ENCODE data around the gene LRMDA. TPM values are rescaled to one million over a fixed set of nuclear protein-coding genes. Genes with fewer than 3 reads are reported as not detected.
"Not testable (repeated sequence)": the region's sequence is repeated elsewhere in the genome, so short reads cannot be mapped to it uniquely, and the experiment has no call there.

Gene LRMDA
- total RNA-seq, 2 experiments from 2014 or later, result not detected

DNA sequence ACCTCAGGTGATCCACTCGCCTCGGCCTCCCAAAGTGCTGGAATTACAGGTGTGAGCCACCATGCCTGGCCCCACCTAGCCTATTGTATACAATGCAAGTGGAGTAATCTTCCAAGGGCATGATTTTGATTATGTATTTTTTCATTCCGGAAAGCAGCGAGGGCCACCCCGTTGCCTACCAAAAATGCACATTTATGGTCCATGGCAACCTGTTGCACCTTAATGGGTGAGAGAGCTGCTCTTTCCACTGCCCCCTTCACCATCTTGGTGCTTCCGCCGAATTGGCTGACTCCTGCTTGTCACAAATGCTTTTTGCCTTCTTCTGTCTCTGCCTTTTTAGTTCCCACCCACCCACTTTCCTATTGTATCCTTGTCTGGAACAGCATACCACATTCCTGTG is 699.5 kb downstream of the LRMDA start:
- no peaks in the 10 kb centered on the region for H3K27me3 Mint-ChIP-seq (ENCODE audit: low read depth)
- intact Hi-C loops (cut with micrococcal nuclease), result no loop called here
- H3K36me3 Mint-ChIP-seq (ENCODE audit: low read depth), result no peaks in the 10 kb centered on the region
- H3K4me1 Mint-ChIP-seq (ENCODE audit: low read depth), result no peaks in the 10 kb centered on the region
- CTCF ChIA-PET, result no interaction called here
- no peak overlapping the region for H3K4me3 Mint-ChIP-seq
- no peak overlapping the region for H3K27ac Mint-ChIP-seq
- no peak for DNase-seq
- peaks cover 3% of the 10 kb centered on the region for H3K9me3 Mint-ChIP-seq

DNA sequence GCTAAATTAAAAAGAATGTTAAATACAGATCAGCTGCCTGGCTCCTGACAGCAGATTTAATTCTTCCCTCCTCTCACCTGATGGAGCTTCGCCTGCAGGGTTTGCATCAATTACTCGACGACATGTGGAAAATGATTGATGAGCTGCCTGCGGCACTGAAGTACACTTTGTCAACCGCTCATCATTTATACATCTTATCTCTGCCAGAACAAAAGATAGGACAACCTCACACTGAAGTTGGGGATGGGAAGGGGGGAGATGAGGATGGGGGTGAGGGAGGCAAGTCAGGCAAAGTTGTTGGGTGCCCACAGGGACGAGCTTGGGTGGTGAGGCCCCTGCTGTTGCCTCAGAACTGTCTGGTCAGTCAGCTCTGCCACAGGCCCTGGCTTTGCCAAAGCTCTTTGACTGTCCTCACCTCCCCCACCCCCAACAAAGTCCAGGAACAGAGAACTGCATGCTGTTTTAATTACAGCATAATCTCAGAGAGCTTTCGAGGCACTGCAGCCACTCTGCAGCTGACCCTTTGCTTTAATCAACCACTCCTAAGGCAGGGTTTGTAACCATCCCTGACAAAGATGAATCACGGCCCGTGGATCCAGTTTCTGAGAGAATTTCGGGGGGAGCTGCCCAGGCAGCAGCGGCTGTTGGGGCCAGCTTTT is 702.3 kb downstream of the LRMDA start:
- CTCF ChIA-PET, result no interaction called here
- DNase-seq, result no peak
- Mint-ChIP-seq H3K27me3 (ENCODE audit: low read depth) (no peaks in the 10 kb centered on the region), H3K9me3 (peaks cover 5% of the 10 kb centered on the region), H3K27ac (no peak overlapping the region), H3K4me3 (no peak overlapping the region), H3K4me1 (ENCODE audit: low read depth) (no peaks in the 10 kb centered on the region), H3K36me3 (ENCODE audit: low read depth) (no peaks in the 10 kb centered on the region)
- intact Hi-C loops (cut with micrococcal nuclease), result no loop called here

DNA sequence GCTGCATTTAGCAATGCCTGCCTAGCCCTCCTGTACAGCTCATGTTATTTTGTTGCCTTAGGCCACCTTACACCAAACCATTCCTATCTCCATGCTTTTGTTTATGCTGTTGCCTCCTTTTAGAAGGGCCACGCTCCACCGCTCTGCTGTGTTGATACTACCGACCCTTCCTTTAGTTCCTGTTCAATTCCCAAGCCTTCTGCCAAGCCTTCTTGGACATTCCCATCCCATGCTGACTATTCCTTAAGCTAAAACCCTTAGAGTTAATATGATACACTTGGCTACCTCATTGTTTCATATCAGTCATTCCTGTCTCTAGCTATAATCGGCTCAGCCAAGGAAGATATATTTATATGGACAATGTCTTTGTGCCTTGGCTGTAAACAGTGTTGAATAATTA is 705.5 kb downstream of the LRMDA start:
- CTCF ChIA-PET, result no interaction called here
- no peaks in the 10 kb centered on the region for H3K4me1 Mint-ChIP-seq (ENCODE audit: low read depth)
- H3K27me3 Mint-ChIP-seq (ENCODE audit: low read depth), result no peaks in the 10 kb centered on the region
- H3K27ac Mint-ChIP-seq, result no peak overlapping the region
- H3K36me3 Mint-ChIP-seq (ENCODE audit: low read depth), result no peaks in the 10 kb centered on the region
- H3K9me3 Mint-ChIP-seq, result peaks cover 2% of the 10 kb centered on the region
- intact Hi-C loops (cut with micrococcal nuclease), result no loop called here
- DNase-seq, result no peak
- H3K4me3 Mint-ChIP-seq, result no peak overlapping the region

DNA sequence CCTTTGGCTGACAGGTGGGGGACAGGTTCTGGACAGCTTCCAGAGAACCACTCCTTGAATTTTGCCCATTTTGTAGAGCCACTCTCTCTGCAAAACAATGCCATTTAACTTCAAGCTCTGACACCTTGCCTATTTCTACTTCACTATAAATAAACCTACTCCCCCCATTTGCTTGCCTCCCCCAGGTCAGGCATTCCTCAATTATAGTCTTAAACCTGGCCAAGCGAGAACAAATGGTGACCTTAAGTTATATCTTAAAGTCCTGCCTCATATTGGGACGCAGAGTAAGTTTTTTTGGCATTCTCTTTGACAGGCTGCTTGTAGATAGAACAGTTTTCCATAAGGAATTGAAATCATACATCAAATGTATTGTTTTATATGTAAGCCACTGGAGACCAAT is 706.9 kb downstream of the LRMDA start:
- intact Hi-C loops (cut with micrococcal nuclease), result no loop called here
- DNase-seq, result no peak
- no peaks in the 10 kb centered on the region for H3K27me3 Mint-ChIP-seq (ENCODE audit: low read depth)
- CTCF ChIA-PET, result no interaction called here
- no peaks in the 10 kb centered on the region for H3K4me1 Mint-ChIP-seq (ENCODE audit: low read depth)
- H3K9me3 Mint-ChIP-seq, result peaks cover 2% of the 10 kb centered on the region
- no peak overlapping the region for H3K27ac Mint-ChIP-seq
- H3K36me3 Mint-ChIP-seq (ENCODE audit: low read depth), result no peaks in the 10 kb centered on the region
- no peak overlapping the region for H3K4me3 Mint-ChIP-seq

DNA sequence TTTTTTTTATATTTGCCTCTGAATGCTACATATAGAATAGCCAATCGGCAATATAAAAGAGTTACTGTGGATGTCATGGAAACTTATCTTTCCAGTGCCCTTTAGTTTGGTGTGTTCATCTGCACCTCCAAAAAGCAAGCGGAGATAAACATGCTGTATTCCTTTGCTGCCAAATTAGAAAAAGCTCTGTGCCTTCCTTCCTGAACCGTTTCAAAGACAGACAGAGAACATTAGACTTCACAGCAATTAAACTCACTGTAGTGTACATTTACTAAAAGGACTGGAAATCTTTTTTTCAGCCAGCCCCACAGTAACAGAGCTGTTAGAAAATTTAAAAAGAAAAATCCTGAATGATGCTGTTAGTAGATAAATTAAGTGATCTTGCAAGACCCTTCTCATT is 707.5 kb downstream of the LRMDA start:
- CTCF ChIA-PET, result no interaction called here

GRCh38 chr10:76139431-76139830 is 708.0 kb downstream of the LRMDA start:
- no peaks in the 10 kb centered on the region for H3K4me1 Mint-ChIP-seq (ENCODE audit: low read depth)
- H3K27me3 Mint-ChIP-seq (ENCODE audit: low read depth), result no peaks in the 10 kb centered on the region
- intact Hi-C loops (cut with micrococcal nuclease), result no loop called here
- no peak overlapping the region for H3K4me3 Mint-ChIP-seq
- CTCF ChIA-PET, result no interaction called here
- no peak for DNase-seq
- H3K9me3 Mint-ChIP-seq, result peaks cover 2% of the 10 kb centered on the region
- no peak overlapping the region for H3K27ac Mint-ChIP-seq
- no peaks in the 10 kb centered on the region for H3K36me3 Mint-ChIP-seq (ENCODE audit: low read depth)

More for the DNA sequence above, 707.5 kb downstream of the LRMDA start:
- Mint-ChIP-seq H3K27me3 (ENCODE audit: low read depth) (no peaks in the 10 kb centered on the region), H3K36me3 (ENCODE audit: low read depth) (no peaks in the 10 kb centered on the region), H3K4me1 (ENCODE audit: low read depth) (no peaks in the 10 kb centered on the region), H3K4me3 (no peak overlapping the region), H3K9me3 (peaks cover 2% of the 10 kb centered on the region), H3K27ac (no peak overlapping the region)
- intact Hi-C loops (cut with micrococcal nuclease), result no loop called here
- no peak for DNase-seq

- H3K9me3 Mint-ChIP-seq, result peaks cover 6% of the 10 kb centered on the region
- H3K27ac Mint-ChIP-seq, result no peak overlapping the region
- no peaks in the 10 kb centered on the region for H3K27me3 Mint-ChIP-seq (ENCODE audit: low read depth)
- no peak overlapping the region for H3K4me3 Mint-ChIP-seq
- no peaks in the 10 kb centered on the region for H3K36me3 Mint-ChIP-seq (ENCODE audit: low read depth)
- intact Hi-C loops (cut with micrococcal nuclease), result no loop called here
- CTCF ChIA-PET, result no interaction called here
- H3K4me1 Mint-ChIP-seq (ENCODE audit: low read depth), result no peaks in the 10 kb centered on the region
- DNase-seq, result no peak
Observed at GRCh38 chr10:76141376-76141775, 710.0 kb downstream of the LRMDA start.

DNA sequence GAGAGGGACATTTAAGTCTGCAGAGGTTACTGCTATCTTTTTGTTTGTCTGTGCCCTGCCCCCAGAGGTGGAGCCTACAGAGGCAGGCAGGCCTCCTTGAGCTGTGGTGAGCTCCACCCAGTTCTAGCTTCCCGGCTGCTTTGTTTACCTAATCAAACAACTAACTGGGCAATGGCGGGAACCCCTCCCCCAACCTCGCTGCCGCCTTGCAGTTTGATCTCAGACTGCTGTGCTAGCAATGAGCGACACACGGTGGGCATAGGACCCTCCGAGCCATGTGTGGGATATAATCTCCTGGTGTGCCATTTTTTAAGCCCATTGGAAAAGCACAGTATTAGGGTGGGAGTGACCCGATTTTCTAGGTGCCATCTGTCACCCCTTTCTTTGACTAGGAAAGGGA is 716.8 kb downstream of the LRMDA start:
- H3K4me3 Mint-ChIP-seq, CTCF ChIA-PET: not testable (repeated sequence)

GRCh38 chr10:76149182-76149581 is 717.8 kb downstream of the LRMDA start:
- Mint-ChIP-seq H3K4me3 (no peak overlapping the region), H3K27ac (no peak overlapping the region), H3K27me3 (ENCODE audit: low read depth) (no peaks in the 10 kb centered on the region), H3K9me3 (peaks cover 11% of the 10 kb centered on the region), H3K4me1 (ENCODE audit: low read depth) (no peaks in the 10 kb centered on the region), H3K36me3 (ENCODE audit: low read depth) (no peaks in the 10 kb centered on the region)
- CTCF ChIA-PET, result no interaction called here
- intact Hi-C loops (cut with micrococcal nuclease), result no loop called here
- no peak for DNase-seq

More for the DNA sequence above, 716.8 kb downstream of the LRMDA start:
- H3K36me3 Mint-ChIP-seq (ENCODE audit: low read depth); H3K4me1 Mint-ChIP-seq (ENCODE audit: low read depth); DNase-seq; H3K9me3 Mint-ChIP-seq; H3K27ac Mint-ChIP-seq; H3K27me3 Mint-ChIP-seq (ENCODE audit: low read depth); intact Hi-C loops (cut with micrococcal nuclease): not testable (repeated sequence)

- Mint-ChIP-seq H3K27me3 (ENCODE audit: low read depth) (no peaks in the 10 kb centered on the region), H3K4me3 (no peak overlapping the region), H3K27ac (no peak overlapping the region), H3K36me3 (ENCODE audit: low read depth) (no peaks in the 10 kb centered on the region), H3K9me3 (peaks cover 11% of the 10 kb centered on the region), H3K4me1 (ENCODE audit: low read depth) (no peaks in the 10 kb centered on the region)
- CTCF ChIA-PET, result no interaction called here
- intact Hi-C loops (cut with micrococcal nuclease), result no loop called here
- no peak for DNase-seq
Observed at GRCh38 chr10:76149602-76150138, 718.2 kb downstream of the LRMDA start.

DNA sequence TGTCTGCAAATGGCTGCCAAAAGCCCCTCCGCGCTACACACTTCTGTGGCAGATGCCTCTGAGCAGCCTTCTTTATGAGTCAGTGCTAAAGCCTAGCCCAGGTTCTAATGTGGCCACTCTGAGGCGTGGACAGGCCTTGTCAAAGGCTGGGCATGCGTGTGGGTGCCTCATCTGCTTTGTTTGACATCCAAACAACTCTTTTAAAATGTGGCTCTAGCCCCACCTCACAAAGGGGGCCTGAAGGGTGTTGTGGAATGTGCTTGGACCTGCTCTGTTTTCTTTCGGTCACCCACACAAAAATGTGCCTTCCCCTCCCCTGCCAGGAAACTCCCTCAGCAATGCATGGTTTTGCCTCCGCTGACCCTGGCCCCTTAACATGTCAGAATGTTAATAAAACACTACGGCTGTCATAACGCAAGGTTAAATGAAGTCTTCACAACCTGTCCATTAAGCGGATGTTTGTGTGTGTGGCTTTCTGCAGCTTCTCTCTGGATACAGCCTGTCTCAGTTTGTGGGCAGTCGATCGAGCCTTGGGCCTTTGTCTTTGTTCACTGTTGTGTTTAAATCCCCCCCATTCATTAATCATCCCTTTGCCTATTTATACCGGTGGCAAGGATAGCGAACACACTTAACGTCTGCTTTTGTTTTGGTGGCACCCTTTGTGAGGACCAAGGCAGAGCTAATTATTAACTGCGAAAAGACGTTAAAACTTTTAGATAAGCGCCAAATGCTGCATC is 718.9 kb downstream of the LRMDA start:
- DNase-seq, result no peak
- H3K27me3 Mint-ChIP-seq (ENCODE audit: low read depth), result no peaks in the 10 kb centered on the region
- H3K4me3 Mint-ChIP-seq, result no peak overlapping the region
- intact Hi-C loops (cut with micrococcal nuclease), result no loop called here
- H3K27ac Mint-ChIP-seq, result no peak overlapping the region
- CTCF ChIA-PET, result no interaction called here
- peaks cover 9% of the 10 kb centered on the region for H3K9me3 Mint-ChIP-seq
- H3K36me3 Mint-ChIP-seq (ENCODE audit: low read depth), result no peaks in the 10 kb centered on the region
- no peaks in the 10 kb centered on the region for H3K4me1 Mint-ChIP-seq (ENCODE audit: low read depth)

DNA sequence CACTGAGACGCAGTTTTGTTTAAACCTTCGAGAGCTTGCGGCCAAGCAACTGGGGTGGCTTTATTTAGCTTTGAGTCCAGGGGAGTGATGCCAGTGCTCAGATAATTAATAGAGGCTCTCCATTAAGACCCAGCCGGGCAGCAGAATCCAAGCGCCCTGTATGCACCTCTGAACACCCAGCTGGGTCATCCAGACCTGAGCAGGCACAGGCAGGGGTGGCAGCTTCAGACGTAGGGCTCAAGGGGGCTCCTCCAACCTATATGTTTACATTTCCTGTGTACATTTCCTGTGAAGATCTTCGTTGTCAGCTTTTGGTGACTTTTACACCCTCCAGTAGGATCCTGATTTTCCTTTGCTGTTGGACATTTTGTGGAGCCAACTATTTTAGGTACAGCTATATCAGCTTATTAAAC is 719.5 kb downstream of the LRMDA start:
- H3K4me1 Mint-ChIP-seq (ENCODE audit: low read depth), result no peaks in the 10 kb centered on the region

GRCh38 chr10:76152186-76152585 is 720.8 kb downstream of the LRMDA start:
- H3K27ac Mint-ChIP-seq, result no peak overlapping the region
- no peaks in the 10 kb centered on the region for H3K36me3 Mint-ChIP-seq (ENCODE audit: low read depth)
- CTCF ChIA-PET, result no interaction called here
- no peaks in the 10 kb centered on the region for H3K4me1 Mint-ChIP-seq (ENCODE audit: low read depth)
- no peak for DNase-seq
- H3K9me3 Mint-ChIP-seq, result peaks cover 7% of the 10 kb centered on the region
- no peaks in the 10 kb centered on the region for H3K27me3 Mint-ChIP-seq (ENCODE audit: low read depth)
- H3K4me3 Mint-ChIP-seq, result no peak overlapping the region
- intact Hi-C loops (cut with micrococcal nuclease), result no loop called here

More for the DNA sequence above, 719.5 kb downstream of the LRMDA start:
- CTCF ChIA-PET, result no interaction called here
- Mint-ChIP-seq H3K9me3 (peaks cover 7% of the 10 kb centered on the region), H3K4me3 (no peak overlapping the region), H3K36me3 (ENCODE audit: low read depth) (no peaks in the 10 kb centered on the region), H3K27me3 (ENCODE audit: low read depth) (no peaks in the 10 kb centered on the region), H3K27ac (no peak overlapping the region)
- intact Hi-C loops (cut with micrococcal nuclease), result no loop called here
- no peak for DNase-seq

Data from activated naive CD4-positive, alpha-beta T cell treated with anti-CD3 and anti-CD28 coated beads for 36 hours (primary cell).